Keratinocyte (primary cell): Measurements from ENCODE around the gene SUPT5H. TPM values are rescaled to one million over a fixed set of nuclear protein-coding genes. Genes with fewer than 3 reads are reported as not detected.

Experiments
- DNase-seq: peaks from one replicate; pipeline ENCODE4 v3.0.0-alpha.2; 2011; ENCODE audit warnings: low read depth, missing footprints, low spot score
- FAIRE-seq: peaks from 2 replicates; lab custom pipeline; 2011; peaks lifted over from hg19 to GRCh38; lab: Jason Lieb, UNC
- H2AFZ ChIP-seq: 2 replicates; pipeline ENCODE4 v1.6.0; 2012; ENCODE audit warnings: low read length, control low read depth, inconsistent platforms; ENCODE audit not compliant: control insufficient read depth
- H3K27ac ChIP-seq: 2 replicates; pipeline ENCODE4 v1.5.1; 2011; ENCODE audit warnings: low read length; ENCODE audit not compliant: control insufficient read depth, insufficient read depth
- H3K27me3 ChIP-seq: 3 replicates; pipeline ENCODE4 v1.6.0; 2011; ENCODE audit warnings: low read length; ENCODE audit not compliant: control insufficient read depth, insufficient read depth; ENCODE audit errors: extremely low read depth
- H3K36me3 ChIP-seq, 2 experiments: 2 replicates in 1 of 2; 3 replicates in 1 of 2; pipeline ENCODE4 v1.5.1; 2011; ENCODE audit warnings: low read length in 2 of 2, mild to moderate bottlenecking in 1 of 2; ENCODE audit not compliant: control insufficient read depth in 2 of 2, insufficient read depth in 2 of 2; ENCODE audit errors: extremely low read depth in 1 of 2
- H3K4me1 ChIP-seq: 3 replicates; pipeline ENCODE4 v1.5.1; 2011; ENCODE audit warnings: low read length; ENCODE audit not compliant: control insufficient read depth, insufficient read depth; ENCODE audit errors: extremely low read depth
- H3K4me2 ChIP-seq: 3 replicates; pipeline ENCODE4 v1.6.0; 2011; ENCODE audit warnings: low read depth, low read length; ENCODE audit not compliant: control insufficient read depth, insufficient read depth; ENCODE audit errors: extremely low read depth
- H3K4me3 ChIP-seq, 3 experiments: fragments of 200-600 bp in 1 of 3; sonication (generic) in 1 of 3; 2 replicates in 2 of 3; 3 replicates in 1 of 3; pipeline ENCODE4 v1.5.1; 2011 to 2016; ENCODE audit warnings: low read length in 3 of 3, mild to moderate bottlenecking in 3 of 3, control low read depth in 2 of 3, inconsistent platforms in 1 of 3, low read depth in 1 of 3, mixed read lengths in 1 of 3, mixed run types in 1 of 3, moderate library complexity in 1 of 3; ENCODE audit not compliant: control insufficient read depth in 2 of 3, insufficient read depth in 2 of 3; ENCODE audit errors: extremely low read depth in 1 of 3
- H3K79me2 ChIP-seq: 2 replicates; pipeline ENCODE4 v1.6.0; 2012; ENCODE audit warnings: low read length; ENCODE audit not compliant: control insufficient read depth, insufficient read depth
- H3K9ac ChIP-seq: 3 replicates; pipeline ENCODE4 v1.6.0; 2011; ENCODE audit warnings: low read length; ENCODE audit not compliant: control insufficient read depth, insufficient read depth; ENCODE audit errors: extremely low read depth
- H3K9me1 ChIP-seq: 3 replicates; pipeline ENCODE4 v1.6.0; 2011; ENCODE audit warnings: low read length; ENCODE audit not compliant: control insufficient read depth, insufficient read depth; ENCODE audit errors: extremely low read depth
- H3K9me3 ChIP-seq: 2 replicates; pipeline ENCODE4 v1.5.1; 2012; ENCODE audit warnings: low read depth, low read length; ENCODE audit not compliant: control insufficient read depth
- H4K20me1 ChIP-seq: 3 replicates; pipeline ENCODE4 v1.6.0; 2011; ENCODE audit warnings: low read length; ENCODE audit not compliant: control insufficient read depth, insufficient read depth; ENCODE audit errors: extremely low read depth
- CTCF ChIP-seq, 3 experiments: IDR thresholded peaks in 1 of 3; conservative IDR thresholded peaks in 1 of 3; optimal IDR thresholded peaks in 1 of 3; 2 replicates in 2 of 3; 3 replicates in 1 of 3; pipeline versions ENCODE3 to v1.5.1; 2011; ENCODE audit warnings: low read length in 3 of 3, mild to moderate bottlenecking in 3 of 3, moderate library complexity in 2 of 3, control low read depth in 1 of 3, inconsistent platforms in 1 of 3; ENCODE audit not compliant: insufficient read depth in 2 of 3; ENCODE audit errors: extremely low read depth in 1 of 3
- EZH2 ChIP-seq: IDR thresholded peaks from one replicate; pipeline ENCODE4 v1.6.1; 2012; ENCODE audit warnings: inconsistent platforms, mild to moderate bottlenecking, low read length, moderate library complexity
- dilution Hi-C: fragments of 300-500 bp; cut with MboI; formaldehyde crosslinking; loops from one replicate; pipeline ENCODE4 v1.7.0; 2020; ENCODE audit warnings: low sequenced_read_pairs; ENCODE audit not compliant: extremely low pct_ligation_motif_present
- polyA plus RNA-seq, 5 experiments: library from polyadenylated mRNA; depleted of rRNA in 3 of 5; stranded (reverse) in 3 of 5; stranded (forward) in 1 of 5; unstranded in 1 of 5; fragments of >200 nt; gene quantifications; 1 replicate in 1 of 5; 2 replicates in 3 of 5; 3 replicates in 1 of 5; pipeline versions ENCODE4 v1.2.1 to v1.2.3, GENCODE V29; 2011 to 2012; ENCODE audit warnings: missing spikeins in 2 of 5, low read depth in 1 of 5, low replicate concordance in 1 of 5

The SUPT5H gene
- polyA plus RNA-seq, 1 donor (not counting 4 experiments of a cell fraction or from before 2014, with no cell fraction given) = 63.2 TPM

- H3K36me3 ChIP-seq = peaks cover 6 to 14% of the 10 kb centered on the region in 2 experiments
- dilution Hi-C loops = no loop called here
- no peaks in the 10 kb centered on the region for H3K9me3 ChIP-seq
- peaks cover 23% of the 10 kb centered on the region for H3K79me2 ChIP-seq
- peaks cover 4% of the 10 kb centered on the region for H4K20me1 ChIP-seq
- peak overlapping the region; percentile 75 to 85 (median 81) for H3K4me3 ChIP-seq
- FAIRE-seq = no peak
- no peaks in the 10 kb centered on the region for H3K27me3 ChIP-seq
- peak overlapping the region; percentile 88 for H3K27ac ChIP-seq
- peak overlapping the region; percentile 88 for H3K4me2 ChIP-seq
- peaks cover 23% of the 10 kb centered on the region for H3K4me1 ChIP-seq
- DNase-seq = no peak
- H3K9me1 ChIP-seq = no peaks in the 10 kb centered on the region
- no peak overlapping the region for H2AFZ ChIP-seq
- H3K9ac ChIP-seq = peak overlapping the region; percentile 93
- TF ChIP-seq EZH2 (no peak), CTCF (optimal IDR thresholded peaks at IDR 0.05 in 1 of 3, IDR thresholded peaks at IDR 0.05 in 1 of 3, conservative IDR thresholded peaks at IDR 0.05 in 1 of 3; ENCODE audit: extremely low read depth in 1 of 3, insufficient read depth in 2 of 3, low read length in 3 of 3) (no peak)
These were observed 36.8 kb upstream of the SUPT5H start for GRCh38 chr19:39408392-39409207.

GRCh38 chr19:39409208-39410016 lies 36.0 kb upstream of the SUPT5H start:
- no peak for TF ChIP-seq CTCF (optimal IDR thresholded peaks at IDR 0.05 in 1 of 3, IDR thresholded peaks at IDR 0.05 in 1 of 3, conservative IDR thresholded peaks at IDR 0.05 in 1 of 3; ENCODE audit: extremely low read depth in 1 of 3, insufficient read depth in 2 of 3, low read length in 3 of 3)
- no peak for TF ChIP-seq EZH2
- Histone ChIP-seq H3K4me1 (peaks cover 24% of the 10 kb centered on the region), H3K9me3 (no peaks in the 10 kb centered on the region), H3K4me2 (peak overlapping the region; percentile 88), H3K79me2 (peaks cover 24% of the 10 kb centered on the region), H3K4me3 (peak overlapping the region; percentile 75 to 85 (median 81)), H3K9me1 (no peaks in the 10 kb centered on the region), H3K9ac (peak overlapping the region; percentile 93), H3K27ac (peak overlapping the region; percentile 88), H4K20me1 (peaks cover 4% of the 10 kb centered on the region), H3K36me3 (peaks cover 6 to 14% of the 10 kb centered on the region in 2 experiments), H2AFZ (no peak overlapping the region), H3K27me3 (no peaks in the 10 kb centered on the region)
- no peak for DNase-seq
- FAIRE-seq = no peak
- dilution Hi-C loops = no loop called here
